GM18867 (cell line): ENCODE measurements around the gene CHAT.

ENCODE experiments used
- ATAC-seq: cut with Tn5 transposase; IDR thresholded peaks from one replicate; pipeline ENCODE4 v1.9.1; 2021; ENCODE audit warnings: mild to moderate bottlenecking, moderate library complexity; ENCODE audit not compliant: unreplicated experiment

Gene CHAT

DNA sequence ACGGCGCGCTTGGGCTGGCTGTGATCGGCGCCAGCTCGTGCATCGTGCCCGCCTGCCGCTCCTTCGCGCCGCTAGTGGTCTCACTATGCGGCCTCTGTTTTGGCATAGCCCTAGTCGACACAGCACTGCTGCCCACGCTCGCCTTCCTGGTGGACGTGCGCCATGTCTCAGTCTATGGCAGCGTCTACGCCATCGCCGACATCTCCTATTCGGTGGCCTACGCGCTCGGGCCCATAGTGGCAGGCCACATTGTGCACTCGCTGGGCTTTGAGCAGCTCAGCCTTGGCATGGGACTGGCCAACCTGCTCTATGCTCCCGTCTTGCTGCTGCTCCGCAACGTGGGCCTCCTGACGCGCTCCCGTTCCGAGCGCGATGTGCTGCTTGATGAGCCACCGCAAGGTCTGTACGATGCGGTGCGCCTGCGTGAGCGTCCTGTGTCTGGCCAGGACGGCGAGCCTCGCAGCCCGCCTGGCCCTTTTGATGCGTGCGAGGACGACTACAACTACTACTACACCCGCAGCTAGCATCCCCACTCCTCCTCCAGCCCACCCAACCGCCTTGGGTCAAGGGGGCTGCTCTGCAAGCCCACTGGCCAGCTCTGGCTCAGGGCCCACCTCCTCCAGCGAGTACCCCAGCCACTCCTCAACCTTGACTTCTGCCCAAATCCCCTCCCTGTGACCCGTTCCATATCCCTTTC lies 1.9 kb upstream of the CHAT start:
- no peak for ATAC-seq

DNA sequence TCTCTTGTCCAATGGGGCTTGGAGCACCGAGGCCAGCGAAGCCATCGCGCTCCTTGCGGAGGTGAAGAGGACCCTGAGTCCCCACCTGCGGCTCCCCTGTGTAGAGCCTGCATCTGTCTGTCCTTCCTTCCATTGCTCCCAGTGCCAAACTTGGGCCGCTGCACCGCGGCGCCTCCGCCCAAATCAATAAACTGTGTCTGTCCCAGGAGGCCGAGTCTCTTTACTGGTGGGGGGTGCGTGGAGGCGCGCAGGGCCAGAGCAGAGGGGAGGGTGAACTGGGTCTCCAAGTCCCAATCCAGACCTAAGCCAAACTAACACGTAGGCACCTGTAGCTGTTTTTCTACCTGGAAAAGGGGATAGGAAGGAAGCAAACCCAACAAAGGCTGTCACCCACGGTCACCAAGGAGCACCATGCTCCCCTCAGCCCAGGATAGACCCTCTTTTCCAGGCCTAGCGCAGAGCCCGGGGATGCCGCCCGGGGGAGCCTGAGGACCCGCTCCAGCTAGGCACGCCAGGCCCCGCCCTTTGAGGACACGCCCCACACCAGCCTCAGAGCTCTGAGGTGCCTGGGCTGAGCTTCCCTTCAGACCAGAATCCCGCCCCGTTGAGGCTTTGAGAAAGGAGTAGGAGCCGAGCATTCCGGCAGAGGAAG lies 1.2 kb upstream of the CHAT start:
- ATAC-seq = no peak

DNA sequence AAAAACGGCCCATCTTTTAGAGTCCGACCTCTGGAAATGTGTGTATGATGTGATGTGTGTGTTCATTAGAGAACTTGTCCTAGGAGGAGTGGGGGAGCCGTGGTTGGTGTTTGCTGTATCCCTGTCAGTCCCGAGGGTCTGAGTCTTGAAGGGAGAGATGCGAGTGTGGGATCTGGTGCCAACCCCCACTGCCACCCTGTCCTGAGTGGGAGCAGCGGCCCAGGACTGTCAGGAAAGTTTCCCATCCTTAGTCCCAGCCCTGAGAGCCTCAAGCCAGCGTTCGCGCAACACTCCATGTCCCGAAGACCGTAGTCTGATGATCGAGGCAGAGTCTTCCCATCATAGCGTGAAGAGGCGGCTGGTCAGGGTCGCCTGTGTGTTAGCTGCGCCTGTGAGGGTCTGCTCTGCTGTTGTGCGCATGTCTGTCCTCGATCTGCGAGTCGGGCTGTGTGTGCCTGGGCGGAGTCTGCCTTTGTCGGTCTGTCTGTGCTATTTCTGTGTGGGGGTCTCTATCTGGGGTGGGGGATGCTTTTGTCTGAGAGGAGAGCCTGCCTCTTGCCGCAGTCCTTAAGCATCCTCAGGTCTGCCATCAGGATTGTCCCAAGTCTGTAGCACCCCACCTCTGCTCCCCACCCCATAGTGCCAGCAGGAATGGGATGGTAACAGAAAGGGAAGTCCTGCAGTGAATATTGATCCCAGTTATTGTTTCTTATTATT lies 514 bp upstream of the CHAT start:
- no peak for ATAC-seq

DNA sequence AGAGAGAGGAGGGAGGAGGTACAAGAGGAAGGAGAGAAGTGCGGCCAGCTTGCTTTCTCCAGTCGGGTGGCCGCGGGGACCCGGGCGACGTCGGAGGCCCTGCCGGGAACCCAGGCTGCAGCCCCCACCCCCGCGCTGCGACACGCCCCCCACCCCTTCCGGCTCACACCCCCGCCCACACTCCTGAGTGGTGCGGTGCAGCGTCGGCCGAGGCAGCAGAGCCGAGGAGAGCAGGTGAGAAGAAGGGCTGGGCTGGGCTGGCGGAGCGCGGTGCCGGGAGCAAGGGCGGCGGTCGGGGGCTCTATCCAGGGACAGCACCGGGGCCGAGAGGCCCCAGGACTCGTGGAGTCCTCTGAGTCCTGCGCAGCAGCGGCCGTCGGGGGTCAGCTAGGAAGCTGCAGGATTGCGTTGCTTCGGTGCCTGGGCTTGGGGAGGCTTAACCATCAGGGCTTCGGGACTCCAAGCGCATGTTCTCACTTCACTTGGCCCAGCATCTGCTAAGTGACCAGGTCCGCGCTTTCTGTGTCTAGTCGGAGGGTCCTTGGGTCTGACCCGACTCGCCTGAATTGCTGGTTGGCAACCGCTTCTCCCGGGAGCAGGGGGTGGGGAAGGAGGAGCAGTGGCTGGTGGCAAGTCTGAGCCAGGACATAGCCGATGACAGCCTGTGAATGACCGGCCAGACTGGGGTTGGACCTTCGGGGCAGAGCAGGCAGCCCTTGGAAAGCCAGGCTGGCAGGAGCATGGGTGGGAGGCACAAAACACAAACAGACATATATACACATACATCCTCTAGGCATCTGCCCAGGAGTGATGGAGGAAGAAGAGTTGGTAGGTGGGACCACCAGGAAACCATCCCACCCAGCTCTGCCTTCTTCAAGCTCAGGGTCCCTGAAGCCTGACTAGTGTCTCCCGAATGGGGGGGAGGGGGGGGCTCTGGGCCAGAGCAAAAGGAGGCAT lies 683 bp downstream of the CHAT start:
- no peak for ATAC-seq

DNA sequence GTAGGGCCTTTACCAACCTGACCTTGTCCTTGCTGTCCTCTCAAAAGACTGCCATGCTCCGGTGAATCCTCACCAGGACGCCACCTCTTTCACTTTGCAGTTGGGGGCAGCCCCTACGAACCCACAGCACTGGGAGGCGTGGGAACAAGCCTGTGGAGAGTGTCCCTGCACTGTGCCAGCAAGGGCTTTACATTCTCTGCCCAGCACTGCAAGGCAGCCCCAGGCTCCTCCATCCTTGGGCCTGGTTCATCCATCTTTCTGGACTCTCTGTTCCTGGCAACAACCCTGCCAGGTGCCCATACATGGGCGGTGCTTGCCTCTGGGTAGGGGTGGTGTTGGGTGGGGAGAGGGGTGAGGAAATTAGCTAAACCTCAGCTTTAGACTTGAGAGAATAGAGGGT lies 1.4 kb downstream of the CHAT start:
- ATAC-seq = no peak

DNA sequence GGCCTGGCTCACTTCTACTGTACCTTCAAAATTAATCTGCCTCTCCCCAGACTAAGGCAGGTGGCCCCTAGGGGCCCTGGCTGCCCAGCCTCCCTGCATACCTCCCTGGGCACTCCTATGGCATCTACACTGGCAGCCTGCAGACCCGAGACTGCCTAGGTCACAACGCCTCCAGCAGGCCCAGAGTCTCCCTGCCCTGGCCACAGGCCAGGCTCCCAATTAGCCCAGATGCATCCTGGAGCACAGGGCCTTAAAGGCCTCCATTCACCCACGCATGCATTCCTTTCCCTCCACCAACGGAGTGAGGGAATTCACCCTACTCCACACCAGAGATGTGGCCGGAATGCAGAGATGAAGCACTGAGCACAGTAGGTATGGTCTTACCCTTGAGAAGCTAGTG lies 1.9 kb downstream of the CHAT start:
- no peak for ATAC-seq

DNA sequence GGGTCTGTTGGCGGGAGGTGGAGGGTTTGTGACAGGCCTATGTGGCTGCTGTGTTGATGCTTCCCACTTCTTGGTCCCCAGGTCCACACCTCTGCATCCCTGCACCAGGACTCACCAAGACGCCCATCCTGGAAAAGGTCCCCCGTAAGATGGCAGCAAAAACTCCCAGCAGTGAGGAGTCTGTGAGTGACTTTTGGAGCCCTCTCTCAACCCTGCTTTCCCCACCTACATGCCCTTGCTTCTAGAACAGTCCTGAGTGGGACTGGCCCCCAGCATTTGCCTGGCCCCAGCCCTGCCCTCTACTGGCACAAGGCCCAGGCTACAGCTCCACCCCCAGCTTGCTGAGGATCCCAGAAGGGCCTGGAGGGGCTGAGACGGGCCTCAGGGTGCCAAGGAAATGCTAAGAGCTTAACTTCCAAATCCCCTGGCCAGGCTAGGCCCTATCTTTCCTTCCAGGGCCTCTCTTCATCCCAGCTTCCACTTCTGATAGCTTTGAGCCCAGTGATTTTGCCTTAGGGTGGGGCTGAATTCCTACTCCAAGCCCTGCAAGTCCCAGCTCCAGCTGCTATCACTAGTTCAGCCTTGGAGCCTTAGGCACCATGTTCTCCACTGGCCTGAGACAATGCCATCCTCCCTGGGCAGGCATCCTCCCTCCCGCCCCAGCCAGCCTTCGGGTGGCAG lies 2.7 kb downstream of the CHAT start:
- ATAC-seq = no peak

DNA sequence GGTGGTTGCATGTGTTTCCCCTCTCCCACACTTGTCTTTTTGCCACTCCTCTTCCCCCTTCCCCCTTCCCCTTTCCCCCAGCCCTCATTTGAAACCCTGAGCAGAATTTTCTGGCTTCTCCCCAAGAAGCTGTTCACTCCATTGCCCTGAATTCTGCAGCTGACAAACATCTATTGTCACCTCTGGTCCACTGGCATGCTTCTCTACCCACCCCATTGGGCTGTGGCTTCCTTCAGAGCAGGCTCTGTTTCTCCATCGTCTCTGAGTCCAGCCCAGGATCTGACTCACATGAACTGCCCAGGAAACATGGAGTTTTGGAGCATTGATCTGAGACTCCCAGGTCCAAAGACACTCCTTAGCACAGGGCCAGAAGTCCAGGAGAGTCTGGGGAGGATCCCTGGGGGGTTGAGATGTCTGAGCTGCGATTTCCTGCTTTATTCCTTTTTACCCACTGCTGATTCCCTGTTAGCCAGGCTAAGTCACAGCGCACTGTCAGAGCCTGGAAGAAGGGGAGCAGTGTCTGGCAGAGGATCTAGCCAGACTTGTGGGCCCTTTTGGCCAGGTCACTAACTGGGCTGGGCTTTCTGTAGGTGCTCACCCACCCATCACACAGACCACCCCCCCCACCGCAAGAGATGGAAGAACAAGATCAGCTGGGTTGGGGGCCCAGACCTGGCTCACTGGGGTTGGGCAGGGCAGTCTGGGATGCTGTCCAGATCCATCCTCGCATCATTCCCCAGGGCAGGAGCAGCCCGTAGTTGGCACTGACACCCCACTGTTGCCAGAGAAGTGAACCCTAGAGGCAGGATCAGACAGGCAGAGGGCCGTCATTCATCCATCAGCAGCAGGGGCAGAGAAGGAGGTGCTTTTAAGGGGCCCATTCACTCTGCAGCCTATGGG lies 3.5 kb downstream of the CHAT start:
- ATAC-seq = no peak

DNA sequence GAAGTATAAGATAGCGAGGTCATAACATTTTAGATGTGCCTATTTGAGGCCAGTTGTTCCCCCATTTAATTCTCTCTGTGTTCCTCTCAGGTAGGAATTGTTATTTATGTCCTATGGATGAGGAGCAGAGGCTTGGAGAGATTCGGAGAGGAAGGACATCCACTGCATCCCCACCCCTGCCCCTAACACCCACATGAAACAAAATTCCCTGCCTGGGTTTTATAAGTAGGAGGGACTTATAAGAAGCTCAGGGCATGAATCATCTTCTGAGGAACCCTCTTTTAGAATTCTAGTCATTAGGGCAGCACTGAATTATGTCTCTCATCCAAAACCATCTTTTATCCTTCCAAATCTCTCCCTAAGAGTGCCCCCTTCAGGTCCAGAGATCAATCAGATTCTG lies 5.0 kb downstream of the CHAT start:
- no peak for ATAC-seq

DNA sequence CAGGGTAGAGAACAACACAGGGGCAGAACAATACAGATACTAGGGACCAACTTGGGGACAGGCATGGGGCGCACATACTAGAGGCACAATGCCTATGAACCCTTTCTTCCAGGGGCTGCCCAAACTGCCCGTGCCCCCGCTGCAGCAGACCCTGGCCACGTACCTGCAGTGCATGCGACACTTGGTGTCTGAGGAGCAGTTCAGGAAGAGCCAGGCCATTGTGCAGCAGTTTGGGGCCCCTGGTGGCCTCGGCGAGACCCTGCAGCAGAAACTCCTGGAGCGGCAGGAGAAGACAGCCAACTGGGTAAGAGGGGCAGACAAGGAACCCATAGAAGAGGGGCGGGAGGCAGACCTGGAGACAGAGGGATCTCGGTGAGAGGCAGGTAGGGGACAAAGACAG lies 5.8 kb downstream of the CHAT start:
- ATAC-seq = no peak

DNA sequence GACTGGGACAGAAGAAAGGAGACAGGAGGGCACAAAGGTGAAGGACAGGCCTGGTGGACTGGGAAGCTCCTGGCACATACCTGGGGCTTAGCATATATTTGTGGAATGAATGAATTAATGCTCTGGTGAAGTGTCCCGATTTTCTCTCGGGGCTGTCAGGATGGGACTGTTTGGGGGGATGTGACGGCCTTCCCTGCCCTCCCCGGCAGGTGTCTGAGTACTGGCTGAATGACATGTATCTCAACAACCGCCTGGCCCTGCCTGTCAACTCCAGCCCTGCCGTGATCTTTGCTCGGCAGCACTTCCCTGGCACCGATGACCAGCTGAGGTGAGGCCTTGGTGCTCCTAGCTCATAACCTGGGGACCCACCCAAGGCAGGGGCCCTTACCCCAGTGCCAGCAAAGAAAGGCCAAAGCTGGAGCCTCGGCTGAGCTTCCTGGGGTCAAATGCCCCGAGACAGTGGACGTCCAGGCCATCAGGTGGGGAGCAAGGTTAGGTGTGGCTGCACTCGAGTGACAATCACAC lies 6.5 kb downstream of the CHAT start:
- ATAC-seq = no peak

DNA sequence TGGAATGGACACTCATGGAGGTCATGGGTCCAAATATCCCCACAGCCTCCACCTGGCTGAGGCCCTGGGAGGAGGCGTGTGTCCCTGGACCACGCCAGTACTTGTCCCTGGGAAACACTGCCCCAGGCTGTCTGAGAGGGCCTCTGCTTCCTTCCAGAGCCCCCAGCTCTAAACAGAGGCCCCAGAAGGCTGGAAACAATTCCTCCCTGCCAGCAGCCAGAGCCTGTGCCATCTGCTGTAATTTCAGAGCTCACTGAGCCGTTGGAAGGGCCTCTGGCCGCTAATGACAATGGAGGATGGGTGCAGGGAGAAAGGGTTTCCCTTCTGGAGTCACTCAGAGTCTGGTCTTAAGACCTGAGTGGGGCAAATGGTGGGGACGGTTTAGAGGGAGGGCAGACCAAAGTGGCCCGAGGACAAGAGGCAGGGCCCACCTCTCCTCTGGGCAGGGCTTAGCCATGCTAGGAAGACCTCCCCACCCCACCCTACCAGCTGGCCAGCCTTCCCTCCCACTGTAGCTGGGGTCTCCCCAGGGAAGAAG lies 7.1 kb downstream of the CHAT start:
- no peak for ATAC-seq

DNA sequence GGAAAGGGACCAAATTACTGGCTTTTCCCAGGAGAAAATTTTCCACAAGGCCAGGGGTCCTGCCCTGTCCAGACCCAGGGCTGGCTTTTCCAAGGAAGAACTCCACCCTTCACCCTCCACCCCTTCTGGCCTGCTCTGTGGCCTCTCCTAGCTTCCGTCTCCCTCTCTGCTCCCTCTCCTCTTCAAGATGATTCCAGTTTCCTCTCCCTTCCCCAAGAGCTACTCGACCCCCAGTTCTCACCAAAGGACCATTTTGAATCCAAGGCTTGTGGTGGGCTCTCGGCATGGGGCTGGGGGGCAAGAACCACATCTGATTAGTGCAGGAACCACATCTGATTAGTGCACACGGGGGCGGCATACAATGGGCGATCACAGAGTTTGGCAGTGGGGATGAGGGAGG lies 7.7 kb downstream of the CHAT start:
- ATAC-seq = no peak

DNA sequence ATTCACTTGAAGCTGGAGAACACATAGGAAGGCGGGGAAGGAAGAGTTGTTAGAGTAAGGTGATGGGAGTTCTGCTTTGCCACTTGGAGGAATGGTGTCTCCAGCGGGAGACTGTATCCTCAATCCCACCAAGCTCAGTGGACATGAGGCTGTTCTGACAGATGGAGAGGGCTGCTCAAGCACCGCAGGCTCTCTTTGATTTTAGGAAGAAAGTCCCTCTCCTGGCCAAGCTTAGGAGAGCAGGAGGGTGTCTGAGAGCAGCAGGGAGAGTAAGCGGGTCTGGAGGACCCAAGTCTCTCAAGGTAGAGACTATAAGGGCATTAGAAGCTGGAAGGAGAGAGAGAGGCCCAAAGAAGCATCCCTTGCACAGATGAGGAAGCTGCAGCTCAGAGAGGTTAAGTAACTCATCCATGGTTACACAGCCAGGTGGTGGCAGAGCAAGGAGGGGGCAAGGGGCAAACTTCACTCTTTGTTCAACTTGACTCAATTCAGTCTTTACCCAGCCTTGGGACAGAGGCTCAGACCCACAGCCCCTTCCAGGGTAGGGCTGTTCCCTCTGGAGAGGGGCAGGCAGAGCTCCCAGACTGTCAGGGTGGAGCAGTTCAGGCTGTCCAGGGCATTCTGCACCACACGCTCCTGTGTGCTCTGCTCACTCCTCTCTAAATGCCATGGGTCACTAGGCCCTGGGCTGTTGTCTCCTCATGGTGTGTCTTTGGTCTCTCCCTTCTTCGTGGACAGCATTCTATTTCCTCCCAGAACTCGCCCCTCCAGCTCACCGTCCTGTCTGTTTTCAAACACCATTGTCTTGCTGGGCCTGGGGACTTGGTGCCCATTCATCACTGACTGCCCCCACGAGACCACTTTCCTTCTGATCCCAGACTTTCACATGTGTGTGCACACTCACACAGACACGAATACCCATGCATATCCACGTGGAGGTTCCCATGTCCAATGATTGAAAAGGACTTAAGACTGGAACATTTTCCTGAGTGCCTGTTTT lies 8.9 kb downstream of the CHAT start:
- no peak for ATAC-seq

DNA sequence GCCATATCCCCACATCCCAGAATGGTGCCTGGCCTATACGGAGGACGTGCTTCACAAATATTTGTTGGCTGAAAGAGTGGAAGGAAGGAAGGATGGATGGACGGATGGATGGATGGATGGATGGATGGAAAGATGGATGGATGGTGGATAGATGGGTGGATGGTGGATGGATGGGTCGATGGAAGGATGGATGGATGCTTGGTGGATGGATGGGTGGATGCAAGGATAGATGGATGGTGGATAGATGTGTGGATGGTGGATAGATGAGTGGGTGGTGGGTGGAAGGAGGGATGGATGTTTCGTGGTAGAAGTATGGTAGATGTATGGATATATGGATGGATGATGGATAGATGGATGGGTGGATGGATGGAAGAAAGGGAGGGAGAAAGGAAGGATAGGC lies 10.8 kb downstream of the CHAT start:
- ATAC-seq = no peak

DNA sequence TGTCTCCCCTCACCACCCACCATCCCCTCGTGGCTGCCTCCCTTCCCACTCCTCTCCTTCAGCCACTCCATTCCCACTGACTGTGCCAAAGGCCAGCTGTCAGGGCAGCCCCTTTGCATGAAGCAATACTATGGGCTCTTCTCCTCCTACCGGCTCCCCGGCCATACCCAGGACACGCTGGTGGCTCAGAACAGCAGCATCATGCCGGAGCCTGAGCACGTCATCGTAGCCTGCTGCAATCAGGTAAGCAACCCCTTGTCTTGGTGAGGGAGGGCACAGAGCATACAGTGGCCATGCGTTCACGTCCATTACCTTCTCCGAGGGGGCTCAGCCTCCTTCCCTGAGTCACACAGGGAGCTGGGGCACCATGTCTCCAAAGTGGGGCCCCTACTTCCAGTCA lies 11.6 kb downstream of the CHAT start:
- no peak for ATAC-seq

DNA sequence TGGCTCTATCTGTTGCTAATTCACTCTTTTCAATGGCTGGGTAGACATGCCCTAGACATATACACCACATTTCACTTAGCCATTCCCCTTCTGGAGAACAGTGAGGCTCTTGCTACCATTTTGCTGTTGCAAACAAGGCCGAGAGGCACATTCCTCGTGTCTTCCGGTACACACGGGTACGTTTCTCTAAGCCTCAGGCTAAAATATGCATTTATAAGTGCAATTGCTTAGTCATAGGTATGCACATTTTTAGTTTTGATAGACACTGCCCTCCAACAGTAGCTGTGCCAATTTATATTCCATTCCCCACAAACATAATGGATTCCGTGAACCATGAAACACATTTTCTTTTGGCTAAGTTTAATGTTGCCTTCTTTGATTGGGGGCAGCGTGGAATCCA lies 13.2 kb downstream of the CHAT start:
- no peak for ATAC-seq
